GM19395 (cell line): ENCODE data around the gene DIPK2B.
A peak's percentile ranks its signal among the peaks of the same experiment; 100 is the strongest.

Experiments
- ATAC-seq: cut with Tn5 transposase; IDR thresholded peaks from one replicate; pipeline ENCODE4 v1.9.1; 2021; ENCODE audit warnings: mild to moderate bottlenecking, moderate library complexity; ENCODE audit not compliant: unreplicated experiment

DIPK2B gene, protein sequence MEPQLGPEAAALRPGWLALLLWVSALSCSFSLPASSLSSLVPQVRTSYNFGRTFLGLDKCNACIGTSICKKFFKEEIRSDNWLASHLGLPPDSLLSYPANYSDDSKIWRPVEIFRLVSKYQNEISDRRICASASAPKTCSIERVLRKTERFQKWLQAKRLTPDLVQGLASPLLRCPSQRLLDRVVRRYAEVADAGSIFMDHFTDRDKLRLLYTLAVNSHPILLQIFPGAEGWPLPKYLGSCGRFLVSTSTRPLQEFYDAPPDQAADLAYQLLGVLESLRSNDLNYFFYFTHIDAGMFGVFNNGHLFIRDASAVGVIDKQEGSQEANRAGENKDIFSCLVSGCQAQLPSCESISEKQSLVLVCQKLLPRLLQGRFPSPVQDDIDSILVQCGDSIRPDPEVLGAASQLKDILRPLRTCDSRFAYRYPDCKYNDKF

DNA sequence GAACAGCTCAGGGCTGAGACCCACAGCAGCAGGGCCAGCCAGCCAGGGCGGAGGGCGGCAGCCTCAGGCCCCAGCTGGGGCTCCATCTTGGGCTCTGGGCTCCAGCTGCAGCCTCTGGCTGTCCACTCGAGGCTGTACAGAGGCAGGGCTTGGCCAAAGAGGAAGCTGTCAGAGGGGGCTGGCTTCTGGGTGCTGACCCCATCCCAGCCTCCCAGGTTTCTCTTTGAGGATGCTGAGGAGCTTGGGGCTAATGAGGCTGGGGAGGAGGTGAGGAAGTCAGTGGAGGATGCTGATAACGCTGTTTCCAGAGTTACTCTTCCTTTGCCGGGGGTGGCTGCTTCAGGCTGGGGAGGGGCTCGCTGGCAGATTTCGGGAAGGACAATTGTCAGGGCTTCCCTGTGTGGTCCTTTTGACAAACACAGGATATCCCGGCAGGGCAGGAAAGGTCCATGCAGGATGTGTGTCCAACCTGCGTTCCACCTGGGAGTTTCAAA lies at the start of gene DIPK2B:
Gene DIPK2B, minus strand, starts transcription at position 136 of the 494 bp plus-strand sequence. Its CDS starts 50 bp downstream, at position 86.
- no peak for ATAC-seq

DNA sequence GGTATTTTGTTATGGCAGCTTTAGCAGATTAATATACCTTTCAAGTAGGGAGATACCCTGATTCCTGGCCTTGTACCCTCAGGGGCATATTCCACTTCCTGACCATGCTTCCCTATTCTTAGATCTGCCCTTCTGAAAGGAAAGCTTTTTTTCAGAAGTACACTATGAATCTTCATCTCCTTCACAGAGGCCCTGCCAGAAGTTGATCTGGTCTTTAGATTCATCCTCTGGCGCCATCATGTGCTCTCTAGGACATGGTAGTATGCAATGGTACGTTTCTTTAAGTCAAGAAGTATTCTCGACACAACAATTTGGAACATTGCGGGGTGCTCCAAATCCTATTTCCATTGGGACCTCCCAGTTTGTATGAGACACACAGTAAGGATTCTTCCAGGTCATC lies 39.6 kb upstream of the DIPK2B start:
- no peak for ATAC-seq

DNA sequence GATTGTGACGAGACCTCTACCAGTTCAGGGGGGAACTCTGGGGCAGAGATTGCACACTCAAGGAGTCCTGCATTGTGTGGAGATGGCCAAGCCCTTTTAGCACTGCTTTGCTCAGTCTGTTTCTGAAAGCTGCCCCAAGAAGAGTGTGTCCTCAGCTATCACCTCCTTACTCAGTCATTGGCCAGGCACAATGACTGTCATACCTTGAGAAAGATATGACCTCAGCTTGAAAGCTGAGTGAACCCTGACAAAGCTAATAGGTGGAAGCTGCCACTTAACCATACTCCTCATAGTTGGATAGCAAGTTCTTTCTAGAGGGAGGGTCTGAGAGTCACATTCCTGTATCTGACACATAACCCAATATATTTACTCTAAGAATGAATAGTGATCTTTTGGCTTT lies 37.8 kb upstream of the DIPK2B start:
- no peak for ATAC-seq

DNA sequence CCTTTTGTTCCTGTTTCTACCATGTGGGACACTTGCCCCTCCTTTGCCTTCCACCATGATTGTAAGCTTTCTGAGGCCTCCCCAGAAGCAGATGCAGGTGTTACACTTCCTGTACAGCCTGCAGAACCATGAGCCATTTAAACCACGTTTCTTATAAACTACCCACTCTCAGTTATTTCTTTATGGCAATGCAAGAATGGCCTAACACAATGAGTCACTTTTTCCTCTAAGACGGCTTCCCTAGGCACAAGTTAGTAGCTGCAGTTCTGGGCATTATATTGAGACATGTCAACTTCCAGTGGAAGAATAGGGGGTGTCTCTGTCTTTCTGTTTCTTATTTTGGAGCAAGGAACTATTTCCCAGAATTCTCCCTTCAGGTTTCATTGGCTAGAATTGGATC lies 32.9 kb upstream of the DIPK2B start:
- no peak for ATAC-seq

DNA sequence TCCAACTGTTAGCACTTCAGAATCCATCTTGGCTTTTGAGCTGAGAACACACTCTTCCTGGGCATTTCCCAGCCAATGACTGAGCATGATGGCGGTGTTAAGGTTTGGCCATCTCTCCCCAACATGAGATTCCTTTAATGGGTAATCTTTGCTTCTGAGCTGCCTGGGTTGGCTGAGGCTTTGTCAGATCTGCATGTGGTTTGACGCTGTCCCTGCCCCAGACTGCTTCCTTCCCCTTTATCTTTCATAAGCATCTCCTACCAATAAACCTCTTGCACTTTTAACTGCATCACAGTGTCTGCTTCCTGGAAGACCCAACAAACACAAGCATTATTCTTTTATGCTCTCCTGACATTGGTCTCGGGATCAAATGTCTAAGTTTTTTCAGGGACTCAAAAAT lies 31.5 kb upstream of the DIPK2B start:
- ATAC-seq = no peak

DNA sequence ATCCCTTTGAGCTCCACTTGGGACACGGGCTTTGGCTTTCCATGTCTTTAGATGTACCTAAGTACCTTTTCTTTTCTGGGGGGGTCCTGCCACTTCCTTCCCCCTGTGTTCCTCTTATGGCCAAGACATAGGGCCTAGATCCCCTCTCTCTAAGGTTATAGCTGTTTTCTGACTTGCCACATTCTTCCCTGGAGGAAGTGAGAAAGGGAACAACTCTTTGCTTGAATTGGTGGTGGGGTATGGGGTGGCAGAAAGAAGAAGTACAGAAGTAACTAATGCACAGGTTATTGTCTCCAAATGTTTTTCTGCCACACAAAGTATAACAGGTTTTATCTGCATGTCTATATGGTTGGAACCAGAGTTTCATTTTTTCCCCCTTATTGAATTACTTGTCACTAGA lies 29.7 kb upstream of the DIPK2B start:
- ATAC-seq = no peak

DNA sequence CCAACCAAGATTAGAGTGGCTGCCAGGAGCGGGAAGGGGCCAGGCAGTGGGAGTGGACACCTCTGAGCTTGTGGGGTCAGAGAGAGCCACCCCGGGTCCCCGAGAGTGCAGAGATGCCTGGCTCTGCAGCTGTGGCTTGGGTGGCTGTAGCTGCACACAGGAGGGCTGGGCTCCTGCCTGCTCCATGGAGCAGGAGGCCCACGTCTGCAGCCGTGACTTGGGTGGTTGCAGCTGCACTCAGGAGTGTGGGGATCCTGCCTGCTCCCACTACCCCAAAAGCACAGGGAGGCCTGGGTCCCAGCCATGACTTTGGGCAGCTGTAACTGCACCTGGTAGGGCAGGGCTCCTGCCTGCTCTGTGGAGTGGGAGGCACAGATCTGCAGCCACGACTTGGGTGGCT lies 28.7 kb upstream of the DIPK2B start:
- no peak for ATAC-seq

DNA sequence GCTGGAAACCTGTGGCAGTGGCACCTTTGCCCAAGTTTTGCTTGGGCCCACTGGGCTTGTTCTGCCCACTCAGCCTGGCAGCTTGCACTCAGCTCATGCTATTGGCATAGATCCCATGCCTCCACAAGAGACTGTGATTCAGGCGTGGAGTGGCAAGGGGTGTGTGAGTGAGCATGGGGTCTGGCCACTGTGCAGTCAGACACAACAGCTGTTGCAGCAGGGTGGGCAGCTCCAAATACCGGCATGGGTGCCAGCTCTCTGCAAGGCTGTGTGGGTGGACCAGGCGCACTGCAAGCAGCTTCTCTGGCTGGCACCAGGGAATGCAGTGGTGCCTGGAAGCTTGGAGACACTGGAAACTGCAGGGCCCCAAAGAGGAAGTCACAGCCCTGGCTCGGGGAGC lies 27.4 kb upstream of the DIPK2B start:
- no peak for ATAC-seq

DNA sequence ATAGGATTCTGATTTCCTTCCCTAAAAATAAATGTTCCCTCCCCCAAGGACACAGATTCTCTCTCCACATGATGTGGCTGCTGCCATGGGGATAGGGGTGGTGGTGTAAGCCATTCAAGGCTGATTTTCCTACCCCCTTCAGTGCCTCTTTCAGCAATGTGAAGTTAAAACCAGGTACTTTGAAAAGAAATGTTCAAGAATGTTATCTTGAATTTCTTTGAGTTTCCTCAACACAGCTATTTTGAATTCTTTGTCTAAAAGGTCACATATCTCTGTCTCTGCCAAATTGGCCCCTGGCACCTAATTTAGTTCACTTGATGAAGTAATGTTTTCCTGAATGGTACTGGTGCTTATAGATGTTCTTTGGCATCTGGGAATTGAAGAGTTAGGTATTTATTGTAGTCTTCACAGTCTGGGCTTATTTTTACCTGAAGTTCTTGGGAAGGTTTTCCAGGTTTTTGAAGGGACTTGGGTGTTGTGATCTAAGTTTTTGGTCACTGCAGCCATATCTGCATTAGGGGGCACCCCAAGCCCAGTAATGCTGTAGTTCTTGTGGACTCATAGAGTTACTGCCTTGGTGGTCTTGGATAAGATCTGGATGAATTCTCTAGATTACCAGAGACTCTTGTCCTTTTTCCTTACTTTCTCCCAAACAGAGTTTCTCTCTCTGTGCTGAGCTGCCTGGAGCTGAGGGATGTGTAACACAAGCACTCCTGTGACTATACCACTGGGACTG lies 7.6 kb upstream of the DIPK2B start:
- no peak for ATAC-seq

DNA sequence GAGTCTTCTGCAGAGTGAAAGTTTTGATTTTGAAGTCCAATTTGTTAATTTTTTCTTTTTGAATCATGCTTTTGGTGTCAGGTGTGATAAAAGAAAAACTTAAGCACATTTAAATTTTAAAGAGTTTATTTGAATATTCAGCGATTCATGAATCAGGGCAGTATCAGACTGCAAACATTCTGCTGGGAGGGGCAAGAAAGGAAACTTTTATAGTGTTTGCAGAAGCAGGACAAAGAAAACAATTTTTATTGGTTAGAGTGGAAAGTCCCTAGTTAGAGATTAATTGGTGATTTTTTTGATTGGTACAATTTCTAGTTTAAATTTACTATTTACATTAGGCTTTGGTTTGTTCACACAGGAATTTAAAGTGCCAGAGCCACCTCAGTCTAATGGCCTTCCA lies 1.5 kb upstream of the DIPK2B start:
- ATAC-seq = no peak

DNA sequence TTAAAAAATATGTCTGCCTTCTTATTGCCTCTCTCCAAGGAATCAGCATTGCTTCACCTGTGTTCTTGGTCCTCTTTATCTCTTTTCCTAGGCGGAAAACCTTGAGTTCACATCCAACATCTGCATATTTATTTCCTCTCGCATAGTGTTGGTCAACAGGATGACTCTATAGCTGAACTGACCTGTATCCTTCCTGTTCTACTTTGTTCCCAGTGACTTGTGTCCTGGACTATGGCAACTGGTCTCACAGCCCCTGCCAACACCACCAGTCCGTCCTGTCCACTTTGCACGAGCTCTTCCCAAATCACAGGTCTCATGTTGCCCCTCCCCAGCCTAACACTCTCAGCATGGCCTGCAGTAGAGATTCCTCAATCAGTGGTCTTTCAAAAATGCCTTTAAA lies 2.0 kb downstream of the DIPK2B start:
- ATAC-seq = no peak

DNA sequence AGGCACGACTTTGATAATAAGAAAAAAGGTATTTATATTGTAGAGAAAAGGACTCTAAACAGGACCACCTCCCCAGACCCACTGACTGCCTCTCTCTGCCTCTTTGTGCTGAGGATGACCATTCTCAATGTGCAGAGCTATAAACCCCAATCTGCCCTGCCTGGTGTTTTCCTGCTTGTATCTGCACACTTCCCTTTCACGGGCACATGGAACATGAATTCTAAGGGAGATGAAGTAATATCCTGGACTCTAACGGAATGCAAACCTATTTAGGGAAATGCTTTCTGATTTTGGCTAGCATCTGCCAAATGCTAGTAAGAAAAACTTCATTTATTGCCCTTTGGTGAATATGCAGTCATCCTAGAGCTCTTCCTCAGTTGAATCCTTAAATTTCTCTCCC lies 2.4 kb downstream of the DIPK2B start:
- no peak for ATAC-seq

DNA sequence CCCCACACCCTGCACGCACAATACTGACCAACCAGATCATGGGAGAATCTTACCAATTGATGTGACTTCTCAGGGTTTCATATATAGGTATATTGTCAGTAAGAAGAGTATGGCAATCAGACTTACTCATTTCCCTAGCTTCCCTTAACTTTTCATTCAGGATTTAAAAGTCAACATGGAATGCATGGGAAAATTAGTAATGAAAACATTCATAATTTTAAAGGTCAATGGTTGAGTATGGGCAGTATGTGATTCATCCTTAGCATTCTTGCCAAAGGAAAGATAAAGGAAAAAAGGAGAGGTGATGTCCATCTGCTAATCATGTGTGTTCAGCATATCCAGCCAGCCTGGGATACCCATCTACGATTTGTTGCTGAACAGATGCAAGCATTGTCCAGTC lies 4.0 kb downstream of the DIPK2B start:
- ATAC-seq = no peak

DNA sequence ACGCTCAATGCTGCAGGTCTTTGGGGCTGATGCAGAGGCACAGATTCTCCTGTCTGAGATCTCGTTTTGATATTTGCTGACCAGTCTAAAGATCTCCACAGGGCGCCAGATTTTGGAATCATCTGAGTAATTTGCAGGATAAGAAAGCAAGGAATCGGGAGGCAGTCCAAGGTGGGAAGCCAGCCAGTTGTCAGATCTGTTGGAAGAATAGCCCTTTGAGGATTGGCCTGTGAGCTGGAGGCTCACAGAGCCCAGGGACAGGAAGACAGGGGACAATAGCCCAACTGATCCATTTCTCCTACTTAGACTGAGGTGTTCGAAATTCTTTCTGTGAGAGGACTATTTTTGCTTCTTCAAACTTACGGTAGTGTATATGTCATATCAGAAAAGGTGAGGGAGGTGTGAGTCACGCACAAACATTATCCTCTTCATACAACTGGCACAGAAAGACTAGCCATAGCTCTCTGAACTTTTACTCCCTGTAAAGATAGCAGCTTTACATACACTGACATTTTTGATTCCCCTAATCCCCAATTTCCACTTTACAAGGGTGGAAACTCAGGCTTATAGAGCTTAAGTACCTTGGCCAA lies 8.8 kb downstream of the DIPK2B start:
- ATAC-seq = no peak

DNA sequence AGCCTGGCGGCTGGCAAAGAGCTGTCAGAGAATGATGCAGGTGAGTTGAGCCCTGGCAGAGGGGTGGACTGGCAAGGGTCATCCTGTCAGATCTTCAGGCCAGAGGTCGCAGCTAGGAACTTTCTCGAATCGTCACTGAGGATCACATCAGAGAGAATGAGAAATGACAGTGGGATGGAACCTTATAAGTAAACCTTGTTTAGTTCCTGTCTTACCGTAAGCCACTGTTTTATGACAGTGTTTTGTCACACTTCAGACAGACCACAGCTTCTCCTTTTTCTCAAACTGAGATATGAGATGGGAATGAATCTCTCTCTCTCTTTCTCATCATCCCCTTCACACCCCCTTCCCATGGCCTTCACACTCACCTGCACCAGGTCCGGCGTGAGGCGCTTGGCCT lies 9.3 kb downstream of the DIPK2B start:
- no peak for ATAC-seq

DNA sequence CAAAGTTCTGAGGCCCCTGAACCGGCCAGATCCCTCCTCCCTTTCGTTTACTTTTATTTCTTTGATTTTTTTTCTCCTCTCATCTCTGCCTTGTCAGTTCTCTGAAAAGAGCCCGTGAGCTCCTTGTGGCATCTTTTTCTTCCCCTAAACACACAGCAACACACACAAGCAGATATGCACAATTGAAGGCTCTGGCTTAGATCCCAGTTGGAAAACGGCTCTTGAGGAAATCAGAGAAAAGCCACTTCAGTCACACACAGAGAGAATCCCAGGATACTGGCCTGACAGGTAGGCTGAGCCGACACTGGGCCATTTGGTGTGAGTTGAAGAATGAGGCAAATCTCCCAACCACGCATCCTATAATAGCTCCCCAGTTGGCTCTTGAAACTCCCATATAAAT lies 12.9 kb downstream of the DIPK2B start:
- no peak for ATAC-seq

DNA sequence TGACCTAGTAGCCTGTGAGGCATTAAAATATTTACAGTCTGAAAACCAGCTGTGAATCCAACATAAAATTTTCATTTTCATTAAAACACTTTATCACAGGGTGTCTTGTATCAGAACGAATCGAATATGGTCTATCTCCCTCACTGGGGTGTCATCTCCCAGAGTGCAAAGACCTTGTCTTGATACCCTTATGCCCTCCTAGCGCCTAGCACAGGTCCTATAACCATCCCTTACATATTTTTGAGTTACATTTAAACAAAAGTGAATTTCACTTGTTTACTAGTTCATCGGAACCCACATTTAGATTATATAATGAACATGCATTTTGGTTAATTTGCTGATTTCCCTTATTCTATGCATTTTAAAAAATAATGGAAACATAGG lies 14.0 kb downstream of the DIPK2B start:
- peak; percentile 28 for ATAC-seq

DNA sequence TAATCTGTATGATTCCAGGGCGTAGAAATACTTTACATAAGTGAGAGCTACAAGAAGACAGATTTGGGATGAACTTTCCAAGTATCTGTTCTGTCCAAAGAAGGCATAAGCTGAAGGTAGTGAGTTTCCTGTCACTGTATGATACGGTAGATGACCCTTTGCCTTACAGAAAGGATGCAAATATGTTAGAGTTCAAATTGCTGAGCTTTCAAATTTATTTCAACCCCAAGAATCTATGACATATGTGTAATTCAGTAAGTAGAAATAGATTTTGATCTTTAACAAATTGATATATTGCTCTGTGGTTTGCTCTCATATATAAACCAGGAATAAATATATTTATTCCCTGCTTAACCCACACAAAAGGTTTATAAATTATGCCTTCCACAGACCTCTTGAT lies 16.5 kb downstream of the DIPK2B start:
- ATAC-seq = no peak

DNA sequence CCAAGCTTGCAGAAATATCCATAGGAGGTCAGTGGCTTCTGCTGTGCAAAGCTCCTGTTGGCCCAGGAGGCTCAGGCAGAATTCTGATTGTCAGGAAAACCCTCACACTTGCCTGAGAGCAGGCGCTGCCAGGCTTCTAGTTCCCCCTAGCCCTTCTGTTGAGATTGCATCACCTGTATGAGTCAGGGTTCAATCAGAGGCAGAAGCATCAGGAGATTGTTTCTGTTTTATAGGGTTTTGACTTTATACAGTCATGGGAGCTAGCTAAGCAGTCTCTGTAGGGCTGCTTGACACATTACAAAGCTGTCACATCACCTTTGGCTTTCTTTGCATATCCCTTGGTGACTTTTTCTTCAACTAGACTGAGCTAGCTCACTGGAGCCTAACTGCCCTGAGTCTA lies 27.8 kb downstream of the DIPK2B start:
- ATAC-seq = no peak

DNA sequence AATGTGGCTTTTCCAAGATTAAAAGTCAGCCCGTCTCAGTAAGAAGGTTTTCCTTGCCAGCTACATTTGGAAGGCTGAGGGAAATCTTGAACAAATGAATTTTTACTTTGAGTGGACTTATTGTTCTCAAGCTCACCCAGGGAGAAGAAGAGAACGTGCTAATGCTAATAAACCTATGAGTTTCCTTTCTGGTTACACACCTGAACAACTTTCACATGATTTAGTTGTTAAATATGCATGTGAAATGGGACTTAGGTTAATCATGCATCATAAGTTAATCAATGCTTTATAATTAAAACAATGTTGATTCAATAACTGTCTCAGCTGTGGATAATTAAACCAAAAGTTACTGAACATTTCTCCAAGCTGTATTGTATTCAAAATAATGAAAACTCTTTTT lies 33.9 kb downstream of the DIPK2B start:
- ATAC-seq = no peak

DNA sequence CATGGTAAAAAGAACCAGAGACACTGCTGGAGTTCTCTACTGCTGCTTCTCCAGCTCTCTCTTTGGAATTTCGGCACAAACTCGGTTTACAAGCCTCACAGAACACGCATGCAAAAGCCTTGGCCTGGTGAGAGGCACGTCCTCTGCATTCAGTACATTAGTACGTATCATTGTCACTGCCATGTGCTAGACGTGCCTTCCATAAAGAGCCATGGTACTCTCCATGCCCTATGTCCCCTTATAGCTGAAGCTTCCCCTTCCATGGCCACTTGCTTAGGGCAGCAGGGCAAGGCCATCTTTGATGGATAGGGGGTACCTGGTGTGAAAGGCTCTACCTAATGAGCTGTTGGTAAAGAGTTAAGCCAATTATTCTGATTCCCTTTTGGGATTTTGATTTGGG lies 35.0 kb downstream of the DIPK2B start:
- ATAC-seq = no peak

DNA sequence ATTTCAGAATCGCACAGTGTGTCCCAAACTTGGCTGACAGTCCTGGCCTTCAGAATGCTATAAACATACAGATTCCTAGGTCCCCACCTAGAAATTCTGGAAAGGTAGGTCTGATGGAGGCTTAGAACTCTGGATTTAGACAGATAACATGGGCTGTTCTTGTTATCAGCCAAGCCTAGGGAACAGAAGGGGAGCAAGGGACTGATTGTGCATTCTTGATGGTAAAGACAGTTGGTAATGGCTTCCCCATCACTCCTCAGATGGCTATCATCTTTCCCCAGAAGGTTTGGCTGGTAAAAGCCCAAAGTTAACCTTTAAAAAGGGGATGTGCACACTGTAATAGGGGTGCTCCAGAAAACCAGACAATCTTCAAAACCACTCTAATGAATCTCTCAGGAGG lies 35.7 kb downstream of the DIPK2B start:
- no peak for ATAC-seq
